PFSK-1 (cell line): ENCODE measurements around the gene CTDSP1.

Source experiments
- FOXP2 ChIP-seq: optimal IDR thresholded peaks from 2 replicates; pipeline ENCODE3; 2011; ENCODE audit warnings: borderline replicate concordance, control low read depth, inconsistent platforms; ENCODE audit not compliant: insufficient read depth; ENCODE audit errors: extremely low read length, extremely low read depth
- POLR2AphosphoS5 ChIP-seq: IDR thresholded peaks from 2 replicates; pipeline ENCODE4 v1.6.1; 2012; ENCODE audit warnings: low read depth, mild to moderate bottlenecking, control low read depth, low read length, moderate library complexity
- SIN3A ChIP-seq: IDR thresholded peaks from 2 replicates; pipeline ENCODE4 v1.6.1; 2012; ENCODE audit warnings: mild to moderate bottlenecking, low read length, moderate library complexity, borderline replicate concordance; ENCODE audit not compliant: insufficient read depth
- TAF1 ChIP-seq: IDR thresholded peaks from 2 replicates; pipeline ENCODE4 v1.6.1; 2012; ENCODE audit warnings: low read length, control low read depth, borderline replicate concordance; ENCODE audit not compliant: insufficient read depth
- TF ChIP-seq, protein P1 (sequence below), 2 experiments: IDR thresholded peaks; 2 replicates each; pipeline versions ENCODE4 v1.6.1 to v1.8.0; 2011 to 2012; ENCODE audit warnings: low read depth in 2 of 2, low read length in 2 of 2, control low read depth in 1 of 2, inconsistent platforms in 1 of 2, mild to moderate bottlenecking in 1 of 2, moderate library complexity in 1 of 2; ENCODE audit not compliant: insufficient read depth in 1 of 2

The CTDSP1 gene

GRCh38 chr2:218428846-218429558 is 29.3 kb downstream of the CTDSP1 start:
- TF ChIP-seq FOXP2 = no peak
- TF ChIP-seq SIN3A = no peak

DNA sequence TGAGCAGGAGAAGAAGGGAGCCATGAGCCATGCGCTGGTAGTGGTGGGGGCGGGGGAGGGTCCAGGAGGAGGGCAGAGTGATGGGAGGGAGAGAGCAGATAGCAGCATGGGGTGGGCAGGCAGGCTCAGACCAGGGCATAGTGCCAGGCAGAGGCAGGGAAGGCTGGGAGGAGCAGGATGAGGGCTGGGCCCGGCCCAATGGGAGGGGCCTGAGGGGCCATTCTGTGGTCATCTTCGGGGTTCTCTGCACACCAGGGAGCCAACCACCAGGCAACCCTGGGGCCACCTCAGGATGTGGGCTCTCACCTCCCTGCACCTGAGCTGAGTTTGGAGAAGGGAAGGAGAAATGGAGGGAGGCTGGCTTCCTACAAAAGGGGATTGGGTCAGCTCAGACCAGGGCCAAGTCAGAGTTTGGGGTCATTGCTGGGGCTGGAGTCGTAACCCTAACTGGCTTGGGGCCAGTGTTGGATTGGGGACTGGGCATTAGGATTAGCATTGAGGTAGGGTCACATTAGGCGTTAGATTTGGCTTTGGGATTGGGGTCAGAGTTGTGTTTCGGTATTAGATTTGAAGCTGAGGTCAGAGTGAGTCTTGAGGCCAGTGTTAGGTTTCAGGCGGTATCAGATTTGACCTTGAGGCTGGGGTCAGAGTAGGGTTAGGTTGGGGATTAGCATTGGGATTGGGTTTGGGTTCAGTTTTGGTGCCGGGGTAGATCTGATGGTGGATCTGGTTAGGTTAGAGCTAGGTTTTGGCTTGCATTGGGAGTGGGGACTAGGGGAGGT is 30.4 kb downstream of the CTDSP1 start:
- TF ChIP-seq SIN3A (no peak), TAF1 (no peak), POLR2AphosphoS5 (no peak), FOXP2 (no peak)
- TF ChIP-seq, protein P1, sequence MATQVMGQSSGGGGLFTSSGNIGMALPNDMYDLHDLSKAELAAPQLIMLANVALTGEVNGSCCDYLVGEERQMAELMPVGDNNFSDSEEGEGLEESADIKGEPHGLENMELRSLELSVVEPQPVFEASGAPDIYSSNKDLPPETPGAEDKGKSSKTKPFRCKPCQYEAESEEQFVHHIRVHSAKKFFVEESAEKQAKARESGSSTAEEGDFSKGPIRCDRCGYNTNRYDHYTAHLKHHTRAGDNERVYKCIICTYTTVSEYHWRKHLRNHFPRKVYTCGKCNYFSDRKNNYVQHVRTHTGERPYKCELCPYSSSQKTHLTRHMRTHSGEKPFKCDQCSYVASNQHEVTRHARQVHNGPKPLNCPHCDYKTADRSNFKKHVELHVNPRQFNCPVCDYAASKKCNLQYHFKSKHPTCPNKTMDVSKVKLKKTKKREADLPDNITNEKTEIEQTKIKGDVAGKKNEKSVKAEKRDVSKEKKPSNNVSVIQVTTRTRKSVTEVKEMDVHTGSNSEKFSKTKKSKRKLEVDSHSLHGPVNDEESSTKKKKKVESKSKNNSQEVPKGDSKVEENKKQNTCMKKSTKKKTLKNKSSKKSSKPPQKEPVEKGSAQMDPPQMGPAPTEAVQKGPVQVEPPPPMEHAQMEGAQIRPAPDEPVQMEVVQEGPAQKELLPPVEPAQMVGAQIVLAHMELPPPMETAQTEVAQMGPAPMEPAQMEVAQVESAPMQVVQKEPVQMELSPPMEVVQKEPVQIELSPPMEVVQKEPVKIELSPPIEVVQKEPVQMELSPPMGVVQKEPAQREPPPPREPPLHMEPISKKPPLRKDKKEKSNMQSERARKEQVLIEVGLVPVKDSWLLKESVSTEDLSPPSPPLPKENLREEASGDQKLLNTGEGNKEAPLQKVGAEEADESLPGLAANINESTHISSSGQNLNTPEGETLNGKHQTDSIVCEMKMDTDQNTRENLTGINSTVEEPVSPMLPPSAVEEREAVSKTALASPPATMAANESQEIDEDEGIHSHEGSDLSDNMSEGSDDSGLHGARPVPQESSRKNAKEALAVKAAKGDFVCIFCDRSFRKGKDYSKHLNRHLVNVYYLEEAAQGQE (IDR thresholded peaks at IDR 0.05; ENCODE audit: insufficient read depth in 1 of 2, low read depth in 2 of 2, low read length in 2 of 2) = no peak

DNA sequence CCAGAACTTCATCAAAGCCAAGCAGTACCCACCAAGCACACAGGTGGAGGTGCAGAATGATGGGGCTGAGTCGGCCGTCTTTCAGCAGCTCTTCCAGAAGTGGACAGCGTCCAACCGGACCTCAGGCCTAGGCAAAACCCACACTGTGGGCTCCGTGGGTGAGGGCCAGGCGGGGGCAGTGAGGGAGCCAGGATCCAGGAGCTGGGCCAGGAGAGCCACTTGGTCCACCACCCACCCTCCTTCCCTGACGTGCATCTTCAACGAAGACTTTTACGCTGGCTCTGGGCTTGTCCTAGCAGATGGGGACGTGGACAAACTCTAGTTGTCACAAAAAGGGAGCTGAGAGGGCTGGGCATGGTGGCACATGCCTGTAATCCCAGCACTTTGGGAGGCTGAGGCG is 31.1 kb downstream of the CTDSP1 start:
- TF ChIP-seq TAF1 (no peak), FOXP2 (no peak), POLR2AphosphoS5 (no peak), SIN3A (no peak)
- TF ChIP-seq, protein P1 (IDR thresholded peaks at IDR 0.05; ENCODE audit: insufficient read depth in 1 of 2, low read depth in 2 of 2, low read length in 2 of 2) = no peak

- TF ChIP-seq FOXP2 = no peak
- TF ChIP-seq SIN3A = no peak
- no peak for TF ChIP-seq TAF1
- TF ChIP-seq, protein P1 (IDR thresholded peaks at IDR 0.05; ENCODE audit: insufficient read depth in 1 of 2, low read depth in 2 of 2, low read length in 2 of 2) = no peak
- TF ChIP-seq POLR2AphosphoS5 = no peak
Measured at GRCh38 chr2:218431878-218432277, 32.2 kb downstream of the CTDSP1 start.

DNA sequence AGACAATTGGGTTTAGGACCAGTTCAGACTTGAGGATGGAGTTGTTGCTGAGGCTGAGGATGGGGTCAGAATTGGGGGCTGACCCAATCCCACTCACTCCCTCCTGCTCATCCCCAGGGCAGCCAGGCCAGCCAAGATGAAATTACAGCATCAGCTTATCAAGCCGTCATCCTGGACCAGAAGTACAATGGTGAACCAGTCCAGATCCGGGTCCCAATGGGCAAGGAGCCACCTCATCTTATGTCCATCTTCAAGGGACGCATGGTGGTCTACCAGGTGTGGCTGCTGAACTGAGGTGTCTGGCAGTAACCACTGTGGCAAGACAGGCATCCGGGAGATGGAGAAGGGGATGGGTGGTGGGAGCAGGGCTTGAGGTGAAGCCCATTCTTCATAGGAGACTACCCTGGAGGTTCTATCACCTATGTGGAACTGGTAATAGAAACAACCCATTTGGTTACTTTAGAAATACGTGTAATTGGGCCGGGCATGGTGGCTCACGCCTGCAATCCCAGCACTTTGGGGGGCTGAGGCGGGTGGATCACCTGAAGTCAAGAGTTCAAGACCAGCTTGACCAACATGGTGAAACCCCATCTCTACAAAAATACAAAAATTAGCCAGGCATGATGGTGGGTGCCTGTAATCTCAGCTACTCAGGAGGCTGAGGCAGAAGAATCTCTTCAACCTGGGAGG is 33.2 kb downstream of the CTDSP1 start:
- TF ChIP-seq TAF1 (no peak), POLR2AphosphoS5 (no peak), SIN3A (no peak), FOXP2 (no peak)
- TF ChIP-seq, protein P1 (IDR thresholded peaks at IDR 0.05; ENCODE audit: insufficient read depth in 1 of 2, low read depth in 2 of 2, low read length in 2 of 2) = no peak
